HG02884 (cell line): ENCODE measurements around the gene CPD.
"Not testable (repeated sequence)": the region's sequence is repeated elsewhere in the genome, so short reads cannot be mapped to it uniquely, and the experiment has no call there.

ENCODE experiments used
- ATAC-seq: cut with Tn5 transposase; IDR thresholded peaks from one replicate; pipeline ENCODE4 v1.9.1; 2021; ENCODE audit warnings: mild to moderate bottlenecking, moderate library complexity; ENCODE audit not compliant: unreplicated experiment

Gene CPD

DNA sequence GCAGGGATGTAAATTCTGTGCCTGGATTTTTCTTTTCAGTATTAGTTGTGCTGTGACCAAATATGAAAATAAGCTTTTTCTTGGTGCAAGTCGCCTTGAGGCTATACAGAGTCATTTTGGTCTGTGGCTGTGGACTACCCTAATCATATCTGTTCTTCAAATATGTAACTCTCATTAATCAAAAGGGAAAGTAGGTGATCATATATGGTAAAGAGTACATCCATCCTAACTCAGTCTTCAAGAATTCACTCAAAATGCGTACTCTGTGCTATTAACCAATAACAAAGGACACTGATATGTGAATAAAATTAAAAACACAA, 2.6 kb downstream of the CPD start:
- ATAC-seq: no peak

DNA sequence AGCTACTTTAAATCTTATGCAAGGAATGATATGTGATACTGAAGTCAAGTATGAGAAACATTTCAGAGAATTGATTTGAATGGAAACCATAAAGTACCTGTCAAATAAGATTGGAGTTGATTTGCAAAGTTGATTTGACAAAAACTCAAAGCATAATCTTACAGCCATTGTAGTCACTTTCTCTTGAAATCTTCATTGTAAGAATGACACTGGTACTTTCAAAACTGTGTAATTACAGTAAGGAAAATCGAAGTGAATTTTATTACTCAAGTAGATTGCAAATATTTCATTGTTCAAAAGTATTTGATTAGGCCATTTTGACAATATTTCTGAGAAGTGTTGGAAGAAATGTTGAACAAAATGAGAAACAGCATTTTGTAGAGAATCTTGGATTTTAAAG, 3.6 kb downstream of the CPD start:
- ATAC-seq: no peak

GRCh38 chr17:30388321-30389179, 9.8 kb downstream of the CPD start:
- ATAC-seq: no peak

- ATAC-seq: no peak
Measured at GRCh38 chr17:30389756-30390300, 11.1 kb downstream of the CPD start.

- ATAC-seq: no peak
Measured at GRCh38 chr17:30391534-30391933, 12.8 kb downstream of the CPD start.

GRCh38 chr17:30393491-30393890, 14.8 kb downstream of the CPD start:
- no peak for ATAC-seq

- no peak for ATAC-seq
Measured at GRCh38 chr17:30393911-30394867, 15.5 kb downstream of the CPD start.

- no peak for ATAC-seq
Measured at GRCh38 chr17:30395398-30396022, 16.8 kb downstream of the CPD start.

DNA sequence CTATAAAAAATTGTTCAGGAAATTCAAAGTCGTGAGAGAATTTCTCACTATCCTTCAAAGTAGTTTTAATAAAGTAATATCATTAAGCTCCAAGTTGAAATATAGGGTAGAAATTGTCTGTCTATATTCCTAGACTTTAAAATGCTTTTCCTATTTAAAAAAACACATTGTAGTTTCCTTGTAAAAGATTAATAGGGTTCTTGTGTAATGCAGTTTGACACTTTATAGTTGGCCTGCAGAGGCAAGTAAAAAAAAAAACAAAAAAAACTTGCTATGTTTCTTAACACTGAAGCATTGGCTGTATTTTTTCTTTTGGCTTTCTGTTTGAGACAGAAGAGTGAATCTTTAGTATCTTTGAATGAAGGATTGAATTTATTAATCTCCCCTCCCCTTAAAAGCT, 17.4 kb downstream of the CPD start:
- ATAC-seq: no peak

DNA sequence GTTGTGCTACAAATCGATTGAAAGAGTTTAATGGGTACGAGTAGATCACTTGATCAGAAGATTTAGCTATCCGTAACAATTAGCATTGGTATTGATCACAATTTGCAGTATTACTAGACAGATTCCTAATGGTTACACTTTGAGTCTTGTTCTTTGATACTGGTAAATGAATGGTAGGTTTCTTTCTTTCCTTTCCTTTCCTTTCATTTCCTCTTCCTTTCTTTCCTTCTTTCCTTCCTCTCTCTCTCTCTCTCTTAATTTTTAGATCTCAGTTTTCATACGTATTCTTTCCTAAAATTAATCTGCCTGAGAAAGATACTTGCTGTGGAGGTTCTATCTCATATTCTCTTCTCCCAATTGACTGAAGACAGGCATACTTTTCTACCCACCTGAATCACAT, 17.9 kb downstream of the CPD start:
- ATAC-seq: no peak

- ATAC-seq: no peak
Measured at GRCh38 chr17:30398328-30399041, 19.8 kb downstream of the CPD start.

DNA sequence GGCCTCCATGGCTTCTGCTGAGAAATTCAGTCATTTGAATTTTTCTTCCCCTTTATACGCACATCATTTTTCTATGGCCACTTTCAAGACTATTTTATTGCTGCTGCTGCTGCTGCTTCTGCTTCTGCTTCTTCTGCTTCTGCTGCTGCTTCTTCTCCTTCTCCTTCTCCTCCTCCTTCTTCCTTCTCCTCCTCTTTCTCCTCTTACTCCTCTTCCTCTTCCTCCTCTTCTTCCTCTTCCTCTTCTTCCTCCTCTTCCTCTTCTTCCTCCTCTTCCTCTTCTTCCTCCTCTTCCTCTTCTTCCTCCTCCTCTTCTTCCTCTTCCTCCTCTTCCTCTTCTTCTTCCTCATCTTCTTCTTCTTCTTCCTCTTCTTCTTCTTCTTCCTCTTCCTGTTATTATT, 22.4 kb downstream of the CPD start:
- no peak for ATAC-seq

- ATAC-seq: no peak
Measured at GRCh38 chr17:30405161-30405560, 26.4 kb downstream of the CPD start.

GRCh38 chr17:30410627-30411026, 31.9 kb downstream of the CPD start:
- not testable (repeated sequence) for ATAC-seq

GRCh38 chr17:30412008-30412496, 33.3 kb downstream of the CPD start:
- not testable (repeated sequence) for ATAC-seq

DNA sequence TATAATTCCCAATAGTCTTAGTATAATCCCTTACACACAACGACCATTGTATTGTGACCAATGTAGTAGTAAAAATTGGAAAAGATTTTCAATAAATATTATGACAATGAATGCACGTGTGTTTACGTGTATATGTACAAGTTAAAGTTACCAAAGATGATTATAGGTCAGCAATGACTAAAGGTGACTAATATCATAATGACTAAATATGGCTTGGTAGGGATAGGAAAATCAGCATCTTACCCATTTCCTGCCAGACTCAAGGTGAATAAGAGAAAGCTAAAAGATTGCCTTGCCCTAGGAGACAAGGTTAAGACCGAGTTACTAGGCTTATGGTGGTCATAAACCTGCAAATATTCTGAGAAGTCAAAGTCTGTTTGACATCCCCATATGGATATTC, 34.4 kb downstream of the CPD start:
- no peak for ATAC-seq

DNA sequence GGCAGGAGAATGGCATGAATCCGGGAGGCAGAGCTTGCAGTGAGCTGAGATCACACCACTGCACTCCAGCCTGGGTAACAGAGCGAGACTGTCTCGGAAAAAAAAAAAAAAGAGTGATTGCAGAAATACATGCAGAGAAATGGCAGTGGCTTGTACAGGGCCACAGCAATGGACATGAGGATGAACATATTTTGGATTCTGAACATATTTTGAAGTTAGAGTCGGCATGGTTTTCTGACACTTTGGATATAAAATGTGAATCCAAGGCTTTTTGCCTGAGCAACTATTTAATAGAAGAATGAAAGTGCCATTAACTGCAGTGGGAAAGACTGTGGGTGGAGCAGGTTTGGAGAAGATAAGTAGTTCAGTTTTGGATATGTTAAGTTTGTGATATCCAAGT, 35.8 kb downstream of the CPD start:
- ATAC-seq: no peak

DNA sequence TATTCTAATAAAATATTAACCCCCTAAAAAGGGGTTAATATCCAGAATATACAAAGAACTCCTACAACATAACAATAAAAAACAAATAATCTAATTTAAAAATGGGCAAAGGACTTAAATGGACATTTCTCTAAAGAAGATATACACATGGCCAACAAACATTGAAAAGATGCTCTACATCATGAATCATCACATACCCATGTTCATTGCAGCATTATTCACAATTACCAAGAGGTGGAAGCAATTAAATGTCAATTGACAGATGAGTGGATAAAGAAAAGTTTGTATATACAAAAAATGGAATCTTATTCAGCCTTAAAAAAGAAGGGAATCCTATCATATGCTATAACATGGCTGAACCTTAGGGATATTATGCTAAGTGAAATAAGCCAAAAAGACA, 36.8 kb downstream of the CPD start:
- no peak for ATAC-seq

DNA sequence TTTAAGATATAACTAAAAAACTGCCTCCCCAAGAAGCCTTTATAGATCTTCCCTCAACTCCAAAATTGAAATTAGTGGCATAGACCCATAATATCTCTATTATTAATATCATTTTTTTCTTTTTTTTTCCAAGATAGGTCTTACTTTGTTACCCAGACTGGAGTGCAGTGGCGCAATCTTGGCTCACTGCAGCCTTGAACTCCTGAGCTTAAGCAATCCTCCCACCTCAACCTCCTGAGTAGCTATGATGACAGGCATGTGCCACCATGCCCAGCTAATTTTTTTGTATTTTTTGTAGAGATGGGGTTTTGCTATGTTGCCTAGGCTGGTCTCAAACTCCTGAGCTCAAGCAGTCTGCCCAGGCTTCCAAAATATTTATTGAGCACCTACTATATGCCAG, 39.3 kb downstream of the CPD start:
- not testable (repeated sequence) for ATAC-seq

- no peak for ATAC-seq
Measured at GRCh38 chr17:30421592-30421991, 42.9 kb downstream of the CPD start.
